Measurements from ENCODE around the gene CNOT2. TPM values are rescaled to one million over a fixed set of nuclear protein-coding genes. Genes with fewer than 3 reads are reported as not detected.

The CNOT2 gene
- total RNA-seq, 1 experiment from 2014 or later = 85.4 TPM

DNA sequence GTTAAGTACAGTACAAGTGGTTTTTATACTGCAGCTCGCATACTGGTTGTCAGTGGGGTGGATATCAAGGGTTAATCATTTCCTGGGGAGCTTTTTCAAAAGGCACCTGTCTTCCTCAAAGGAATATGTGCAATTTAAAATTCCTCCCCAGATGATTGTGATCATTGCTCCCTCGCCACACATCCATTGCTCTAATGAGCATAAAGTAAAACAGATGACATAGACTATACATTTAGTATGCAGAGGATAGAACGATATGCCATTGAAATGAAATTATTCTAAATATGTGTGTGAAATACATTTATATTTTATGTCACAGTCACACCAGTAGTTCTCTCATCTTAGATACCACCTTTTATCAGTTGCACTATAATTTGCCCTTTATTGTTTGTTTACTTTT lies 86.5 kb downstream of the CNOT2 start:
- Histone ChIP-seq H3K27ac (no peak overlapping the region), H4K20me1 (ENCODE audit: insufficient read depth) (peaks cover 4% of the 10 kb centered on the region; the same call in 1 of the 2 replicates), H3K79me2 (ENCODE audit: low read depth) (no peaks in the 10 kb centered on the region), H3K27me3 (ENCODE audit: insufficient read depth, low read depth) (no peaks in the 10 kb centered on the region), H3K4me1 (replicated peaks; ENCODE audit: insufficient read depth) (peaks cover 8% of the 10 kb centered on the region; the same call in 1 of the 2 replicates), H3F3A (ENCODE audit: insufficient read depth, low read depth) (peaks cover 6% of the 10 kb centered on the region; the same call in 1 of the 2 replicates), H3K36me3 (ENCODE audit: low read depth) (peaks cover 19% of the 10 kb centered on the region; the same call in 1 of the 2 replicates), H3K4me3 (no peak overlapping the region), H2AFZ (no peak overlapping the region), H3K9me2 (ENCODE audit: insufficient read depth) (no peaks in the 10 kb centered on the region), H3K9me3 (ENCODE audit: insufficient read depth, low read depth) (no peaks in the 10 kb centered on the region), H3K4me2 (no peak overlapping the region)
- no peak for TF ChIP-seq CTCF (conservative IDR thresholded peaks at IDR 0.05)
- POLR2A ChIA-PET (ENCODE audit: unreplicated experiment) = no interaction called here
- no peak for DNase-seq
- CTCF ChIA-PET = no interaction called here
- no TSS peak for BruUV-seq (replicated peaks)
- intact Hi-C loops (cut with micrococcal nuclease; ENCODE audit: unreplicated experiment) = no loop called here

GRCh38 chr12:70330158-70330557 lies 86.9 kb downstream of the CNOT2 start:
- Histone ChIP-seq H3K27me3 (ENCODE audit: insufficient read depth, low read depth) (no peaks in the 10 kb centered on the region), H3K9me2 (ENCODE audit: insufficient read depth) (no peaks in the 10 kb centered on the region), H3F3A (ENCODE audit: insufficient read depth, low read depth) (peaks cover 6% of the 10 kb centered on the region; the same call in 1 of the 2 replicates), H3K27ac (no peak overlapping the region), H4K20me1 (ENCODE audit: insufficient read depth) (peaks cover 4% of the 10 kb centered on the region; the same call in 1 of the 2 replicates), H3K4me3 (no peak overlapping the region), H3K4me1 (replicated peaks; ENCODE audit: insufficient read depth) (peaks cover 8% of the 10 kb centered on the region; the same call in 1 of the 2 replicates), H3K9me3 (ENCODE audit: insufficient read depth, low read depth) (no peaks in the 10 kb centered on the region), H3K79me2 (ENCODE audit: low read depth) (no peaks in the 10 kb centered on the region), H3K4me2 (no peak overlapping the region), H2AFZ (no peak overlapping the region), H3K36me3 (ENCODE audit: low read depth) (peaks cover 20% of the 10 kb centered on the region; the same call in 1 of the 2 replicates)
- ChIA-PET CTCF (no interaction called here), POLR2A (ENCODE audit: unreplicated experiment) (no interaction called here)
- no peak for DNase-seq
- BruUV-seq (replicated peaks) = no TSS peak
- intact Hi-C loops (cut with micrococcal nuclease; ENCODE audit: unreplicated experiment) = no loop called here
- no peak for TF ChIP-seq CTCF (conservative IDR thresholded peaks at IDR 0.05)
- no peak for TF ChIP-seq EZH2 (IDR thresholded peaks at IDR 0.05; ENCODE audit: low read depth)

- POLR2A ChIA-PET (ENCODE audit: unreplicated experiment) = no interaction called here
- peaks cover 6% of the 10 kb centered on the region; the same call in 1 of the 2 replicates for H3F3A ChIP-seq (ENCODE audit: insufficient read depth, low read depth)
Observed at GRCh38 chr12:70332236-70332635, 89.0 kb downstream of the CNOT2 start.

More at GRCh38 chr12:70332236-70332635, 89.0 kb downstream of the CNOT2 start:
- H3K27ac ChIP-seq = 0 out of 2 replicates have a peak overlapping the region, but pooled peaks have one; percentile 2
- peaks cover 36% of the 10 kb centered on the region; the same call in 1 of the 2 replicates for H3K36me3 ChIP-seq (ENCODE audit: low read depth)
- intact Hi-C loops (cut with micrococcal nuclease; ENCODE audit: unreplicated experiment) = no loop called here
- H2AFZ ChIP-seq = no peak overlapping the region
- no peak overlapping the region for H3K4me2 ChIP-seq
- TF ChIP-seq EZH2 (IDR thresholded peaks at IDR 0.05; ENCODE audit: low read depth) (no peak), CTCF (conservative IDR thresholded peaks at IDR 0.05) (no peak)
- H3K27me3 ChIP-seq (ENCODE audit: insufficient read depth, low read depth) = no peaks in the 10 kb centered on the region
- peaks cover 4% of the 10 kb centered on the region; the same call in 1 of the 2 replicates for H4K20me1 ChIP-seq (ENCODE audit: insufficient read depth)
- no peaks in the 10 kb centered on the region for H3K9me3 ChIP-seq (ENCODE audit: insufficient read depth, low read depth)
- H3K4me1 ChIP-seq (replicated peaks; ENCODE audit: insufficient read depth) = peaks cover 8% of the 10 kb centered on the region; the same call in 1 of the 2 replicates
- H3K79me2 ChIP-seq (ENCODE audit: low read depth) = no peaks in the 10 kb centered on the region
- CTCF ChIA-PET = no interaction called here
- no peak for DNase-seq
- BruUV-seq (replicated peaks) = no TSS peak
- no peak overlapping the region for H3K4me3 ChIP-seq
- no peaks in the 10 kb centered on the region for H3K9me2 ChIP-seq (ENCODE audit: insufficient read depth)
